ENCODE measurements around the gene MOCOS. TPM values are rescaled to one million over a fixed set of nuclear protein-coding genes. Genes with fewer than 3 reads are reported as not detected.

Gene MOCOS
- total and polyA plus RNA-seq, 2 of the 13 experiments (the other 11 are each of a cell fraction or from before 2014, with no cell fraction given) = 7.7 to 15.4 TPM

- H3K36me3 ChIP-seq (replicated peaks in 1 of 2; ENCODE audit: control insufficient read depth in 1 of 2, insufficient read depth in 2 of 2, low read length in 2 of 2) = peaks cover 3 to 40% of the 10 kb centered on the region in 2 experiments
- no peaks in the 10 kb centered on the region for H3K27me3 ChIP-seq (ENCODE audit: control insufficient read depth in 1 of 2, insufficient read depth in 2 of 2, low read length in 2 of 2)
- H3K27ac ChIP-seq (ENCODE audit: extremely low read length, insufficient read depth, low read length) = no peak overlapping the region
- H4K20me1 ChIP-seq (ENCODE audit: insufficient read depth, low read length) = no peaks in the 10 kb centered on the region
- FAIRE-seq = no peak
- POLR2A ChIA-PET = no interaction called here
- WGBS (ENCODE audit: low lambda C conversion rate) = 98% methylated on average over 6 of the region's 9 CpGs
- DNase-seq (ENCODE audit: low spot score) = no peak
- ATAC-seq = no peak
- no peak overlapping the region for H2AFZ ChIP-seq (ENCODE audit: low read length)
- no peak for TF ChIP-seq ARID4A (CRISPR knock-in tag; IDR thresholded peaks at IDR 0.05; ENCODE audit: borderline replicate concordance)
- intact Hi-C loops (cut with micrococcal nuclease; ENCODE audit: unreplicated experiment) (no loop called here), in situ Hi-C loops (cut with HindIII; ENCODE audit: extremely low pct_ligation_motif_present, low pct_unique_long_range_greater_than_20kb) (no loop called here)
- H3K9ac ChIP-seq (ENCODE audit: insufficient read depth, low read depth, low read length) = no peak overlapping the region
- H3K4me1 ChIP-seq (ENCODE audit: insufficient read depth, low read length) = peaks cover 17% of the 10 kb centered on the region
- CTCF ChIA-PET (ENCODE audit: low intra/inter-chr PET ratio, low total read pairs) = no interaction called here
- H3K4me2 ChIP-seq (ENCODE audit: low read depth, low read length) = no peak overlapping the region
- H3K4me3 ChIP-seq (replicated peaks in 1 of 3; ENCODE audit: insufficient read depth in 1 of 3, low read depth in 2 of 3, low read length in 3 of 3) = no peak overlapping the region
- H3K9me3 ChIP-seq (ENCODE audit: low read length) = no peaks in the 10 kb centered on the region
- no TSS peak for BruUV-seq (replicated peaks)
- H3K79me2 ChIP-seq (ENCODE audit: insufficient read depth, low read length) = no peaks in the 10 kb centered on the region
Observed at GRCh38 chr18:36215577-36215976, 28.3 kb downstream of the MOCOS start.

- H3K79me2 ChIP-seq (ENCODE audit: insufficient read depth, low read length) = no peaks in the 10 kb centered on the region
- no peak overlapping the region for H3K9ac ChIP-seq (ENCODE audit: insufficient read depth, low read depth, low read length)
- no TSS peak for BruUV-seq (replicated peaks)
- 26% methylated on average over 3 of the region's 3 CpGs for WGBS (ENCODE audit: low lambda C conversion rate)
- peak; percentile 57 for DNase-seq (ENCODE audit: low spot score)
- H2AFZ ChIP-seq (ENCODE audit: low read length) = no peak overlapping the region
- peak; percentile 85 for FAIRE-seq
- intact Hi-C loops (cut with micrococcal nuclease; ENCODE audit: unreplicated experiment) (loop anchor here (2.0 kb wide), 1 partner anchor 37 kb away; no protein-coding TSS in a partner anchor), in situ Hi-C loops (cut with HindIII; ENCODE audit: extremely low pct_ligation_motif_present, low pct_unique_long_range_greater_than_20kb) (no loop called here)
- peak overlapping the region; percentile 31 for H3K4me2 ChIP-seq (ENCODE audit: low read depth, low read length)
- H3K4me3 ChIP-seq (replicated peaks in 1 of 3; ENCODE audit: insufficient read depth in 1 of 3, low read depth in 2 of 3, low read length in 3 of 3) = no peak overlapping the region
- ChIA-PET POLR2A (no interaction called here), CTCF (ENCODE audit: low intra/inter-chr PET ratio, low total read pairs) (no interaction called here)
- H3K9me3 ChIP-seq (ENCODE audit: low read length) = no peaks in the 10 kb centered on the region
- peaks cover 17% of the 10 kb centered on the region for H3K4me1 ChIP-seq (ENCODE audit: insufficient read depth, low read length)
- peak; percentile 99 for ATAC-seq
- H3K27ac ChIP-seq (ENCODE audit: extremely low read length, insufficient read depth, low read length) = no peak overlapping the region
- H3K36me3 ChIP-seq (replicated peaks in 1 of 2; ENCODE audit: control insufficient read depth in 1 of 2, insufficient read depth in 2 of 2, low read length in 2 of 2) = peaks cover 3 to 29% of the 10 kb centered on the region in 2 experiments
- H4K20me1 ChIP-seq (ENCODE audit: insufficient read depth, low read length) = no peaks in the 10 kb centered on the region
- no peaks in the 10 kb centered on the region for H3K27me3 ChIP-seq (ENCODE audit: control insufficient read depth in 1 of 2, insufficient read depth in 2 of 2, low read length in 2 of 2)
- TF ChIP-seq HNF4A (CRISPR knock-in tag; IDR thresholded peaks at IDR 0.05) = peak; percentile 80
- TF ChIP-seq DPF2 (CRISPR knock-in tag; IDR thresholded peaks at IDR 0.05; ENCODE audit: borderline replicate concordance, low read depth) = no peak
- no peak for TF ChIP-seq PAWR (CRISPR knock-in tag; IDR thresholded peaks at IDR 0.05; ENCODE audit: borderline replicate concordance)
- no peak for TF ChIP-seq SALL1 (CRISPR knock-in tag; IDR thresholded peaks at IDR 0.05)
- no peak for TF ChIP-seq SOX6 (IDR thresholded peaks at IDR 0.05)
- peak; percentile 17; the same call in 1 of the 2 replicates for TF ChIP-seq SOX6 (CRISPR knock-in tag; IDR thresholded peaks at IDR 0.05)
- TF ChIP-seq TEAD3 (CRISPR knock-in tag; optimal IDR thresholded peaks at IDR 0.05; ENCODE audit: borderline replicate concordance) = peak; percentile 12
- no peak for TF ChIP-seq TMF1 (CRISPR knock-in tag; IDR thresholded peaks at IDR 0.05; ENCODE audit: low read depth)
- no peak for TF ChIP-seq RFXANK (CRISPR knock-in tag; IDR thresholded peaks at IDR 0.05)
- peak; percentile 55; the same call in 1 of the 2 replicates for TF ChIP-seq SAP130 (CRISPR knock-in tag; IDR thresholded peaks at IDR 0.05; ENCODE audit: low read depth)
- no peak for TF ChIP-seq ATRX (CRISPR knock-in tag; IDR thresholded peaks at IDR 0.05; ENCODE audit: borderline replicate concordance)
- TF ChIP-seq ZMYM4 (CRISPR knock-in tag; IDR thresholded peaks at IDR 0.05) = peak; percentile 51
- TF ChIP-seq ZNF562 (CRISPR knock-in tag; IDR thresholded peaks at IDR 0.05; ENCODE audit: borderline replicate concordance) = no peak
- no peak for TF ChIP-seq REPIN1 (CRISPR knock-in tag; IDR thresholded peaks at IDR 0.05; ENCODE audit: borderline replicate concordance, low read depth)
- TF ChIP-seq ZFX (CRISPR knock-in tag; IDR thresholded peaks at IDR 0.05; ENCODE audit: low read depth) = no peak
- no peak for TF ChIP-seq SP1 (IDR thresholded peaks at IDR 0.05)
- no peak for TF ChIP-seq SP1 (CRISPR knock-in tag; IDR thresholded peaks at IDR 0.05)
Observed at GRCh38 chr18:36217348-36217747, 30.1 kb downstream of the MOCOS start.
